Astrocyte (in vitro differentiated cells and primary cell): ENCODE measurements around the gene NUP93. TPM values are rescaled to one million over a fixed set of nuclear protein-coding genes. Genes with fewer than 3 reads are reported as not detected.

Experiments
- DNase-seq: peaks from one replicate; pipeline ENCODE4 v3.0.0-alpha.2; 2010; ENCODE audit warnings: low read depth
- FAIRE-seq: peaks from 2 replicates; lab custom pipeline; 2011; peaks lifted over from hg19 to GRCh38; lab: Jason Lieb, UNC
- H2AFZ ChIP-seq: 2 replicates; pipeline ENCODE4 v1.6.0; 2012; ENCODE audit warnings: low read depth, low read length, inconsistent platforms
- H3K27ac ChIP-seq: 2 replicates; pipeline ENCODE4 v1.5.1; 2011; ENCODE audit warnings: low read depth, low read length, inconsistent platforms
- H3K27me3 ChIP-seq: 2 replicates; pipeline ENCODE4 v1.6.0; 2011; ENCODE audit warnings: low read length, inconsistent platforms; ENCODE audit not compliant: insufficient read depth
- H3K36me3 ChIP-seq: 2 replicates; pipeline ENCODE4 v1.5.1; 2011; ENCODE audit warnings: low read length, inconsistent platforms; ENCODE audit not compliant: insufficient read depth
- H3K4me1 ChIP-seq: 2 replicates; pipeline ENCODE4 v1.5.1; 2011; ENCODE audit warnings: low read length, inconsistent platforms; ENCODE audit not compliant: insufficient read depth
- H3K4me2 ChIP-seq: 2 replicates; pipeline ENCODE4 v1.6.0; 2012; ENCODE audit warnings: low read length, inconsistent platforms
- H3K4me3 ChIP-seq: 2 replicates; pipeline ENCODE4 v1.5.1; 2011; ENCODE audit warnings: low read depth, mild to moderate bottlenecking, low read length, inconsistent platforms; ENCODE audit not compliant: insufficient read depth
- H3K79me2 ChIP-seq: 2 replicates; pipeline ENCODE4 v1.6.0; 2012; ENCODE audit warnings: mild to moderate bottlenecking, low read length, inconsistent platforms; ENCODE audit not compliant: insufficient read depth
- H3K9ac ChIP-seq: 2 replicates; pipeline ENCODE4 v1.6.0; 2012; ENCODE audit warnings: mild to moderate bottlenecking, low read length, inconsistent platforms
- H3K9me3 ChIP-seq: 2 replicates; pipeline ENCODE4 v1.5.1; 2012; ENCODE audit warnings: low read depth, mild to moderate bottlenecking, low read length, inconsistent platforms; ENCODE audit not compliant: insufficient read depth
- H4K20me1 ChIP-seq: 2 replicates; pipeline ENCODE4 v1.6.0; 2012; ENCODE audit warnings: low read length, inconsistent platforms; ENCODE audit not compliant: insufficient read depth
- H3K27ac Mint-ChIP-seq: one replicate; pipeline ENCODE4 v1.8.0; 2021; ENCODE audit warnings: mild to moderate bottlenecking, mixed read lengths; ENCODE audit not compliant: unreplicated experiment
- H3K27me3 Mint-ChIP-seq: one replicate; pipeline ENCODE4 v1.8.0; 2021; ENCODE audit warnings: low read depth, mixed read lengths; ENCODE audit not compliant: unreplicated experiment
- H3K36me3 Mint-ChIP-seq: one replicate; pipeline ENCODE4 v1.8.0; 2021; ENCODE audit warnings: low read depth, mixed read lengths; ENCODE audit not compliant: unreplicated experiment
- H3K4me1 Mint-ChIP-seq: one replicate; pipeline ENCODE4 v1.8.0; 2021; ENCODE audit warnings: low read depth, mixed read lengths; ENCODE audit not compliant: unreplicated experiment
- H3K4me3 Mint-ChIP-seq: one replicate; pipeline ENCODE4 v1.8.0; 2021; ENCODE audit warnings: mild to moderate bottlenecking, moderate library complexity, mixed read lengths; ENCODE audit not compliant: unreplicated experiment
- H3K9me3 Mint-ChIP-seq: one replicate; pipeline ENCODE4 v1.8.0; 2021; ENCODE audit warnings: mild to moderate bottlenecking, mixed read lengths; ENCODE audit not compliant: unreplicated experiment
- EZH2 ChIP-seq: IDR thresholded peaks from 2 replicates; pipeline ENCODE4 v1.6.1; 2012; ENCODE audit warnings: mild to moderate bottlenecking, low read length, inconsistent platforms; ENCODE audit not compliant: insufficient read depth
- total RNA-seq: library from RNA; stranded (reverse); gene quantifications from 2 replicates; pipeline ENCODE4 v1.2.1, GENCODE V29; 2021
- TF ChIP-seq, protein P1 (sequence below): IDR thresholded peaks from 2 replicates; pipeline ENCODE4 v1.5.1; 2011; ENCODE audit warnings: low read depth, mild to moderate bottlenecking, inconsistent platforms, low read length, moderate library complexity; ENCODE audit not compliant: insufficient read depth

Gene NUP93
- total RNA-seq, 1 donor from 2014 or later, result 89.3 TPM

GRCh38 chr16:56763291-56763916 is 33.5 kb downstream of the NUP93 start:
- no peaks in the 10 kb centered on the region for H3K27me3 ChIP-seq
- H3K36me3 Mint-ChIP-seq, result peaks cover 21% of the 10 kb centered on the region
- peaks cover 4% of the 10 kb centered on the region for H4K20me1 ChIP-seq
- no peak overlapping the region for H3K9ac ChIP-seq
- no peaks in the 10 kb centered on the region for H3K9me3 Mint-ChIP-seq
- TF ChIP-seq, protein P1, sequence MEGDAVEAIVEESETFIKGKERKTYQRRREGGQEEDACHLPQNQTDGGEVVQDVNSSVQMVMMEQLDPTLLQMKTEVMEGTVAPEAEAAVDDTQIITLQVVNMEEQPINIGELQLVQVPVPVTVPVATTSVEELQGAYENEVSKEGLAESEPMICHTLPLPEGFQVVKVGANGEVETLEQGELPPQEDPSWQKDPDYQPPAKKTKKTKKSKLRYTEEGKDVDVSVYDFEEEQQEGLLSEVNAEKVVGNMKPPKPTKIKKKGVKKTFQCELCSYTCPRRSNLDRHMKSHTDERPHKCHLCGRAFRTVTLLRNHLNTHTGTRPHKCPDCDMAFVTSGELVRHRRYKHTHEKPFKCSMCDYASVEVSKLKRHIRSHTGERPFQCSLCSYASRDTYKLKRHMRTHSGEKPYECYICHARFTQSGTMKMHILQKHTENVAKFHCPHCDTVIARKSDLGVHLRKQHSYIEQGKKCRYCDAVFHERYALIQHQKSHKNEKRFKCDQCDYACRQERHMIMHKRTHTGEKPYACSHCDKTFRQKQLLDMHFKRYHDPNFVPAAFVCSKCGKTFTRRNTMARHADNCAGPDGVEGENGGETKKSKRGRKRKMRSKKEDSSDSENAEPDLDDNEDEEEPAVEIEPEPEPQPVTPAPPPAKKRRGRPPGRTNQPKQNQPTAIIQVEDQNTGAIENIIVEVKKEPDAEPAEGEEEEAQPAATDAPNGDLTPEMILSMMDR, result no peak
- TF ChIP-seq EZH2, result no peak
- no peak for DNase-seq
- H3K4me2 ChIP-seq, result no peak overlapping the region
- no peak overlapping the region for H3K27ac ChIP-seq
- no peak overlapping the region for H2AFZ ChIP-seq
- H3K4me3 Mint-ChIP-seq, result no peak overlapping the region
- peaks cover 2% of the 10 kb centered on the region for H3K4me1 Mint-ChIP-seq
- no peaks in the 10 kb centered on the region for H3K9me3 ChIP-seq
- no peak for FAIRE-seq
- H3K4me3 ChIP-seq, result no peak overlapping the region
- H3K36me3 ChIP-seq, result peaks cover 6% of the 10 kb centered on the region
- no peaks in the 10 kb centered on the region for H3K4me1 ChIP-seq
- H3K79me2 ChIP-seq, result no peaks in the 10 kb centered on the region
- H3K27me3 Mint-ChIP-seq, result no peaks in the 10 kb centered on the region
- no peak overlapping the region for H3K27ac Mint-ChIP-seq

- H3K27ac Mint-ChIP-seq, result no peak overlapping the region
- TF ChIP-seq EZH2, result no peak
- TF ChIP-seq, protein P1, result no peak
- DNase-seq (no peak), FAIRE-seq (peak; percentile 32)
- no peak overlapping the region for H3K4me2 ChIP-seq
- H2AFZ ChIP-seq, result no peak overlapping the region
- H3K36me3 Mint-ChIP-seq, result peaks cover 12% of the 10 kb centered on the region
- H3K9me3 Mint-ChIP-seq, result no peaks in the 10 kb centered on the region
- no peaks in the 10 kb centered on the region for H3K27me3 ChIP-seq
- H3K27ac ChIP-seq, result no peak overlapping the region
- H4K20me1 ChIP-seq, result peaks cover 7% of the 10 kb centered on the region
- H3K4me1 Mint-ChIP-seq, result peaks cover 2% of the 10 kb centered on the region
- no peaks in the 10 kb centered on the region for H3K9me3 ChIP-seq
- peaks cover 6% of the 10 kb centered on the region for H3K36me3 ChIP-seq
- no peak overlapping the region for H3K4me3 ChIP-seq
- no peak overlapping the region for H3K4me3 Mint-ChIP-seq
- H3K9ac ChIP-seq, result no peak overlapping the region
- H3K27me3 Mint-ChIP-seq, result no peaks in the 10 kb centered on the region
- no peaks in the 10 kb centered on the region for H3K79me2 ChIP-seq
- H3K4me1 ChIP-seq, result no peaks in the 10 kb centered on the region
These were observed 34.9 kb downstream of the NUP93 start for GRCh38 chr16:56764835-56765234.

GRCh38 chr16:56765949-56766348 is 36.0 kb downstream of the NUP93 start:
- Histone ChIP-seq H3K36me3 (peaks cover 6% of the 10 kb centered on the region), H3K9ac (no peak overlapping the region), H3K27me3 (no peaks in the 10 kb centered on the region), H3K4me3 (no peak overlapping the region), H4K20me1 (peaks cover 8% of the 10 kb centered on the region), H3K4me1 (no peaks in the 10 kb centered on the region), H3K4me2 (no peak overlapping the region), H3K27ac (no peak overlapping the region), H2AFZ (no peak overlapping the region), H3K79me2 (peaks cover 2% of the 10 kb centered on the region), H3K9me3 (no peaks in the 10 kb centered on the region)
- TF ChIP-seq, protein P1, result no peak
- TF ChIP-seq EZH2, result no peak
- H3K9me3 Mint-ChIP-seq, result no peaks in the 10 kb centered on the region
- DNase-seq (no peak), FAIRE-seq (no peak)
- H3K27ac Mint-ChIP-seq, result no peak overlapping the region
- peaks cover 2% of the 10 kb centered on the region for H3K4me1 Mint-ChIP-seq
- no peaks in the 10 kb centered on the region for H3K27me3 Mint-ChIP-seq
- no peak overlapping the region for H3K4me3 Mint-ChIP-seq
- H3K36me3 Mint-ChIP-seq, result peaks cover 5% of the 10 kb centered on the region
